ENCODE measurements around the gene CSNK1D. TPM values are rescaled to one million over a fixed set of nuclear protein-coding genes. Genes with fewer than 3 reads are reported as not detected.

Gene CSNK1D
- total RNA-seq, 1 donor from 2014 or later, result 118 TPM

DNA sequence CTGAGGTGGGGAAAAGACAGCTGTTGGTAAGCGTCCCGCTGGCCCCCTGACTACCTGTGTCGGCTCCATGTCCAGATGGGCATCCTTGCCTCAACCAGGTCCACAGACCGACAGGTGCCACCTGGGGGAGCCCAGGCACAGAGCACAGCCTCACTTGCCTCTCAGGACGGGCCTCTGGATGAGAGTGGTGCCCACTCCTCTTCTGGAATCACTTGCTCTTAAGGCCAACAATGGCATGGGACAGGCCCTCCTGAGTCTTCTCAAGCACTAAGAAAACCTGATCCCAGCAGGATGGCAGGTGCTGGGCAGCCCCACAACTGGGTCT, 27.5 kb downstream of the CSNK1D start:
- Mint-ChIP-seq H3K27me3 (ENCODE audit: unreplicated experiment) (no peaks in the 10 kb centered on the region), H3K27ac (ENCODE audit: unreplicated experiment) (peak overlapping the region; percentile 81)

DNA sequence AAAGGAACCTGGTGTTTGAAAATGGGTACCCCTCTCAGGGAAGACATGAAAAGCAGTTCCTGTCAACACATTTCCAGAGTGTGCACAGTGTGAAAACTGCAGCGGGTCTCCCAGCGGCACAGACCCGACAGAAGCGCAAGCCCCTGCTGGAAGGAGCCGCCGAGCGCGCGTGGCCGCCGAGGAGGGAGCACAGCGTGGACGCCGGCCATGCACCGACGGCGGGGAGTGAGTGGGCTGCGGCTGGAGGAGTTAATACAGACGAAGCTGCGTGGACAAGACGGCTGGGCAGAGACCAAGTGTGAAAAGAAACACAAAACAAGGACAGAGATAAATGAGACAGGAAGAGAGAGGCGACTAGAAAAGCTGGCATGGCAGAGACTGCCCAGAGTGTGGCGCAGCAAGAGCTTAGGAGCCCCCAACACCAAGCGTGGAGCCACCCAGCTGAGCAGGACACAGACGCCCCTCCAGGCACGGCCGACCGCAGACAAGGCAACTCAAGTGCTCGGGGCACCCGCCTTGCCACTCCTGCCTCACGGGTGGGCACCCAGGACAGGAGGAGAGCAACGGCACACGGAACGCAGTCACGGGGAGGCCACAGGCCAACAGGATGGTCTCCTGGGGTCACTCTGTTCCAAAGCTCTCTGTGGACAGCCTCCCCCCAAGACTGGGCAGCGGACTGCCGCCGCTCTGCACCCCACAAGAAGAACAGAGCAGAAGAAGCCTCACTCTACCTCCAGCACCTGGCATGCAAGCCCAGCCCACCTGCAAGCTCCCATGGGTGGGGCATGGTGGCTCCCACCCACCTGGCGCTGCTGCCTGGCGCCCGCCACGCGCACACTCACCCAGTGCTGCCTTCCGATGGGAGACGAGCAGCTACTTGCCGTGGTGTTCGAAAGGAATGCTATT, 28.1 kb downstream of the CSNK1D start:
- Mint-ChIP-seq H3K4me3 (ENCODE audit: unreplicated experiment) (no peak overlapping the region), H3K27ac (ENCODE audit: unreplicated experiment) (no peak overlapping the region), H3K27me3 (ENCODE audit: unreplicated experiment) (no peaks in the 10 kb centered on the region), H3K4me1 (ENCODE audit: unreplicated experiment) (peaks cover 49% of the 10 kb centered on the region), H3K36me3 (ENCODE audit: unreplicated experiment) (peaks cover 41% of the 10 kb centered on the region), H3K9me3 (ENCODE audit: unreplicated experiment) (no peaks in the 10 kb centered on the region)
- TF ChIP-seq, protein P1, sequence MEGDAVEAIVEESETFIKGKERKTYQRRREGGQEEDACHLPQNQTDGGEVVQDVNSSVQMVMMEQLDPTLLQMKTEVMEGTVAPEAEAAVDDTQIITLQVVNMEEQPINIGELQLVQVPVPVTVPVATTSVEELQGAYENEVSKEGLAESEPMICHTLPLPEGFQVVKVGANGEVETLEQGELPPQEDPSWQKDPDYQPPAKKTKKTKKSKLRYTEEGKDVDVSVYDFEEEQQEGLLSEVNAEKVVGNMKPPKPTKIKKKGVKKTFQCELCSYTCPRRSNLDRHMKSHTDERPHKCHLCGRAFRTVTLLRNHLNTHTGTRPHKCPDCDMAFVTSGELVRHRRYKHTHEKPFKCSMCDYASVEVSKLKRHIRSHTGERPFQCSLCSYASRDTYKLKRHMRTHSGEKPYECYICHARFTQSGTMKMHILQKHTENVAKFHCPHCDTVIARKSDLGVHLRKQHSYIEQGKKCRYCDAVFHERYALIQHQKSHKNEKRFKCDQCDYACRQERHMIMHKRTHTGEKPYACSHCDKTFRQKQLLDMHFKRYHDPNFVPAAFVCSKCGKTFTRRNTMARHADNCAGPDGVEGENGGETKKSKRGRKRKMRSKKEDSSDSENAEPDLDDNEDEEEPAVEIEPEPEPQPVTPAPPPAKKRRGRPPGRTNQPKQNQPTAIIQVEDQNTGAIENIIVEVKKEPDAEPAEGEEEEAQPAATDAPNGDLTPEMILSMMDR (IDR thresholded peaks at IDR 0.05), result no peak
- DNase-seq (ENCODE audit: extremely low spot score, unreplicated experiment), result no peak

More for the DNA sequence above, 27.5 kb downstream of the CSNK1D start:
- no peak for DNase-seq (ENCODE audit: extremely low spot score, unreplicated experiment)
- no peak overlapping the region for H3K4me3 Mint-ChIP-seq (ENCODE audit: unreplicated experiment)
- peaks cover 43% of the 10 kb centered on the region for H3K4me1 Mint-ChIP-seq (ENCODE audit: unreplicated experiment)
- H3K36me3 Mint-ChIP-seq (ENCODE audit: unreplicated experiment), result peaks cover 42% of the 10 kb centered on the region
- TF ChIP-seq, protein P1 (IDR thresholded peaks at IDR 0.05), result no peak
- H3K9me3 Mint-ChIP-seq (ENCODE audit: unreplicated experiment), result no peaks in the 10 kb centered on the region

DNA sequence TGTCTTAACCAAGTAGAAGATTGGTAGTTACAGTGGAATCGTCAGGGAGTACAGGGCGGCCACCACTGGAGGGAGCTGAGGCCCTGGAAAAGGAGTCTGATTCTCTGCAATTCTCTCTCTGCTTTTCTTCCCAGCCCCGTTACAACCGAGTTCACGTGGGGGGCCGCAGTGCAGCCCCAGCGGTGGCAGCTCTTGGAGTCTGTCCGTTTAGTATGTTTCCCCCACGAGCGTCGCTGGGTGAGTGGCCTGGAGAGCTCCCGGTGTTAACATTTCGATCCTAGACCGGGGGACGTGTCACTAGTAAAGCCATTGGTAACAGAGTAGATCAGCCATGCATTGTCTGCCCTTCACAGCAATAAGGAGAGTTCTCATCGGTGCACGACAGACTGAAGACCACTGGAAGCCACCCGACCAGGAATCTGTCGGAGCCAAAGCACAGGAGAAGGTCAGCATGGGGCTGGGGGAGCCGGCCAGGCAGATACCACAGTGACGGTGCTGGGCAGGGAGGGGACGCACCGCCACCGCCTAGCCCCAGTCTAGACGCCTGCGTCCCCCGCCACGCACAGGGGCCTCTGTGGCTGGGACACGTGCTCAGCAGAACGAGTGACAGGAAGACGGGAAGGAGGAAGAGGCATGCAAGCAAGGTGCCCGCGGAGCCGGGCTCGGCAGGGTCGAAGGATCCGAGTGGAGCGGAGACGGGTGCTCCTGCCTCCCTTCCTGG, 28.9 kb downstream of the CSNK1D start:
- H3K36me3 Mint-ChIP-seq (ENCODE audit: unreplicated experiment), result peaks cover 40% of the 10 kb centered on the region
- DNase-seq (ENCODE audit: extremely low spot score, unreplicated experiment), result no peak
- no peaks in the 10 kb centered on the region for H3K27me3 Mint-ChIP-seq (ENCODE audit: unreplicated experiment)
- TF ChIP-seq, protein P1 (IDR thresholded peaks at IDR 0.05), result peak; percentile 61
- H3K9me3 Mint-ChIP-seq (ENCODE audit: unreplicated experiment), result no peaks in the 10 kb centered on the region
- H3K27ac Mint-ChIP-seq (ENCODE audit: unreplicated experiment), result peak overlapping the region; percentile 4
- H3K4me3 Mint-ChIP-seq (ENCODE audit: unreplicated experiment), result no peak overlapping the region
- peaks cover 56% of the 10 kb centered on the region for H3K4me1 Mint-ChIP-seq (ENCODE audit: unreplicated experiment)

DNA sequence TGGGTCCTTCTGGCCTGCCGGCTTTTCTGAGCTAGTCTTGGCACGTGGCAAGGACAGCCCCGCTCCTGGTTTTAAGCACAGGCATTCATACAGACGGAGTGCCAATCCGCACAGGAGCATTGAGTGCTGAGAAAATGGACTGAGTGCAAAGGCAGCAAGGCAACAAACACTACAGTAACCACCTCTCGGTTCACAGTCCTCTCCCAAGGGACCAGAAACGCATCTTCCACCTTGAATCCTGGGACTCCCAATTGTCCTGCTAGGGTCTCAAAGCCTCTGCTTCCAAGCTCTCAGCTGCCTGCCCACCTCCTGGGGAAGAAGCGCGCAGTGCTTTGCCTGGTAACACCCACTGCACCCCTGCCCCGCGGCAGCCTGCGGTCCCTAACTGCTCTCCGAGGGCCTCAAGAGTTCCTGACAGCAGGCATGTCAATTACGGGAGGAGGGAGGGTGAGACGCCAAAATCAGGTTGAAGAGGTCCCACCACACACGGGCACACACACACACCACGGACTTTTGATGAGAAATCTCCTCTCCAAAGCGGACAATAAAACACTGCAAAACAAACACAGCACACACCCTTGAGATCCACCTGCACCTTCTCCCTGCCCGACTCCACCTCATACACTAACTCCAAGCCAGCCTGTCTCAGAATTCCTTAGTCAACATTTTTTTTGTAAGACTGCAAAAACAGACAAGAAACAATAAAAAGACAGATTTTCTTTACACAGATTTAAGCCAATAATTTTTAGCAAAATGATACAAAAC, 29.7 kb downstream of the CSNK1D start:
- no peaks in the 10 kb centered on the region for H3K27me3 Mint-ChIP-seq (ENCODE audit: unreplicated experiment)
- H3K36me3 Mint-ChIP-seq (ENCODE audit: unreplicated experiment), result peaks cover 40% of the 10 kb centered on the region
- no peaks in the 10 kb centered on the region for H3K9me3 Mint-ChIP-seq (ENCODE audit: unreplicated experiment)
- no peak for DNase-seq (ENCODE audit: extremely low spot score, unreplicated experiment)
- peak overlapping the region; percentile 4 for H3K27ac Mint-ChIP-seq (ENCODE audit: unreplicated experiment)
- TF ChIP-seq, protein P1 (IDR thresholded peaks at IDR 0.05), result no peak
- peaks cover 62% of the 10 kb centered on the region for H3K4me1 Mint-ChIP-seq (ENCODE audit: unreplicated experiment)
- no peak overlapping the region for H3K4me3 Mint-ChIP-seq (ENCODE audit: unreplicated experiment)
